Esophagus squamous epithelium (tissue), 4 donors: ENCODE results near the gene VGLL4.

Experiments used
- POLR2A ChIP-seq, 4 donors: fragments of 450-650 bp; IDR thresholded peaks; one replicate each; pipeline ENCODE4 v1.6.1; 2017; ENCODE audit warnings: antibody characterized with exemption in 4 of 4, mild to moderate bottlenecking in 4 of 4, moderate library complexity in 3 of 4
- TF ChIP-seq, protein P1 (sequence below), 6 experiments: fragments of 450-650 bp in 4 of 6; fragments of 200-600 bp in 2 of 6; sonication (generic) in 2 of 6; IDR thresholded peaks; one replicate each; pipeline ENCODE4 v1.5.1; 2016 to 2019; ENCODE audit warnings: antibody characterized with exemption in 6 of 6, mild to moderate bottlenecking in 4 of 6, moderate library complexity in 4 of 6

DNA sequence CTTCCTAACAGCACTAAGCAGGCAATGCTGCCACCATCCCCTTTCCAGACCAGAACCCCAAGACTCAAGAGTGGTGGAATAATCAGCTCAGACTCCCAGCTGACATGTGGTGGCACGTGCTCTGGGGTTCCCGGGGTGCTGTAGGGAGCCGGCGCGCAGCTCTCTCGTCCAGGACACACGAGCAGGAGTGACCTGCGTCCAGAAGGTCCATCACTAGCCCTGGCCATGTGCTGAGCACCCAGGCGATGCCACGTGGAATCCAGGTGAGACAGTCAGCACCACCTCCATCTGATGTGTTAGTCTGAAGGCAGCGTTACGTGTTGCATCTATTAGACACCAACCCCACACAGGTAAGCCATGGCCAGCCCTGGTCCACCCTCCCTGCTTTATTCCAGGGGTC lies 78.2 kb downstream of the VGLL4 start:
- TF ChIP-seq, protein P1, sequence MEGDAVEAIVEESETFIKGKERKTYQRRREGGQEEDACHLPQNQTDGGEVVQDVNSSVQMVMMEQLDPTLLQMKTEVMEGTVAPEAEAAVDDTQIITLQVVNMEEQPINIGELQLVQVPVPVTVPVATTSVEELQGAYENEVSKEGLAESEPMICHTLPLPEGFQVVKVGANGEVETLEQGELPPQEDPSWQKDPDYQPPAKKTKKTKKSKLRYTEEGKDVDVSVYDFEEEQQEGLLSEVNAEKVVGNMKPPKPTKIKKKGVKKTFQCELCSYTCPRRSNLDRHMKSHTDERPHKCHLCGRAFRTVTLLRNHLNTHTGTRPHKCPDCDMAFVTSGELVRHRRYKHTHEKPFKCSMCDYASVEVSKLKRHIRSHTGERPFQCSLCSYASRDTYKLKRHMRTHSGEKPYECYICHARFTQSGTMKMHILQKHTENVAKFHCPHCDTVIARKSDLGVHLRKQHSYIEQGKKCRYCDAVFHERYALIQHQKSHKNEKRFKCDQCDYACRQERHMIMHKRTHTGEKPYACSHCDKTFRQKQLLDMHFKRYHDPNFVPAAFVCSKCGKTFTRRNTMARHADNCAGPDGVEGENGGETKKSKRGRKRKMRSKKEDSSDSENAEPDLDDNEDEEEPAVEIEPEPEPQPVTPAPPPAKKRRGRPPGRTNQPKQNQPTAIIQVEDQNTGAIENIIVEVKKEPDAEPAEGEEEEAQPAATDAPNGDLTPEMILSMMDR (IDR thresholded peaks at IDR 0.05): no peak
- no peak for TF ChIP-seq POLR2A (IDR thresholded peaks at IDR 0.05)
